Right atrium auricular region (tissue), 2 donors: Measurements from ENCODE around the gene ENOX2. TPM values are rescaled to one million over a fixed set of nuclear protein-coding genes. Genes with fewer than 3 reads are reported as not detected.

Experiments used
- DNase-seq: peaks from one replicate; pipeline ENCODE4 v3.0.0-alpha.2; 2019; ENCODE audit warnings: low spot score
- H3K27ac ChIP-seq, 2 donors: fragments of 200-600 bp; sonication (generic); 1 replicate in 1 of 2; 2 replicates in 1 of 2; pipeline ENCODE4 v1.5.1; 2016 to 2019
- H3K27me3 ChIP-seq, 2 donors: fragments of 200-600 bp; sonication (generic); one replicate each; pipeline versions ENCODE4 v1.5.1 to v1.6.0; 2017 to 2019
- H3K36me3 ChIP-seq: fragments of 200-600 bp; sonication (generic); one replicate; pipeline ENCODE4 v1.5.1; 2016
- H3K4me1 ChIP-seq, 2 donors: fragments of 200-600 bp; sonication (generic); one replicate each; pipeline versions ENCODE4 v1.5.1 to v1.6.0; 2017 to 2019
- H3K4me3 ChIP-seq, 2 donors: fragments of 200-600 bp; sonication (generic); 1 replicate in 1 of 2; 2 replicates in 1 of 2; pipeline ENCODE4 v1.5.1; 2017 to 2019; ENCODE audit warnings: mild to moderate bottlenecking in 1 of 2, moderate library complexity in 1 of 2
- H3K9me3 ChIP-seq, 2 donors: fragments of 200-600 bp; sonication (generic); one replicate each; pipeline ENCODE4 v1.5.1; 2019
- CTCF ChIP-seq, 2 donors: fragments of 200-600 bp; sonication (generic); IDR thresholded peaks; one replicate each; pipeline ENCODE4 v1.5.1; 2019; ENCODE audit warnings: antibody characterized with exemption in 2 of 2
- total RNA-seq, 2 donors: library from RNA; depleted of rRNA; stranded (reverse); fragments of >200 nt; gene quantifications; one replicate each; pipeline ENCODE4 v1.1.0, GENCODE V29; 2016

The ENOX2 gene
- total RNA-seq, 2 donors from 2014 or later: 16.8 to 22.6 TPM

- H3K27me3 ChIP-seq: no peaks in the 10 kb centered on the region
- no peak for DNase-seq
- H3K4me1 ChIP-seq: no peaks in the 10 kb centered on the region
- TF ChIP-seq CTCF (IDR thresholded peaks at IDR 0.05): no peak
- H3K4me3 ChIP-seq: no peak overlapping the region
- no peak overlapping the region for H3K27ac ChIP-seq
- no peaks in the 10 kb centered on the region for H3K9me3 ChIP-seq
- H3K36me3 ChIP-seq: no peaks in the 10 kb centered on the region
These were observed 113.2 kb downstream of the ENOX2 start for GRCh38 chrX:130789793-130790192.

- DNase-seq: no peak
- H3K36me3 ChIP-seq: no peaks in the 10 kb centered on the region
- no peaks in the 10 kb centered on the region for H3K4me1 ChIP-seq
- no peaks in the 10 kb centered on the region for H3K27me3 ChIP-seq
- no peak overlapping the region for H3K4me3 ChIP-seq
- no peaks in the 10 kb centered on the region for H3K9me3 ChIP-seq
- H3K27ac ChIP-seq: no peak overlapping the region
- no peak for TF ChIP-seq CTCF (IDR thresholded peaks at IDR 0.05)
These were observed 114.0 kb downstream of the ENOX2 start for GRCh38 chrX:130788786-130789581.

- no peak overlapping the region for H3K27ac ChIP-seq
- H3K27me3 ChIP-seq: no peaks in the 10 kb centered on the region
- no peaks in the 10 kb centered on the region for H3K4me1 ChIP-seq
- no peak for DNase-seq
- TF ChIP-seq CTCF (IDR thresholded peaks at IDR 0.05): no peak
- H3K9me3 ChIP-seq: no peaks in the 10 kb centered on the region
- H3K4me3 ChIP-seq: no peak overlapping the region
- no peaks in the 10 kb centered on the region for H3K36me3 ChIP-seq
These were observed 117.0 kb downstream of the ENOX2 start for GRCh38 chrX:130786030-130786429.

GRCh38 chrX:130778773-130779172, 124.2 kb downstream of the ENOX2 start:
- no peak overlapping the region for H3K27ac ChIP-seq
- no peaks in the 10 kb centered on the region for H3K9me3 ChIP-seq
- no peak for DNase-seq
- H3K36me3 ChIP-seq: no peaks in the 10 kb centered on the region
- no peaks in the 10 kb centered on the region for H3K27me3 ChIP-seq
- no peak for TF ChIP-seq CTCF (IDR thresholded peaks at IDR 0.05)
- no peak overlapping the region for H3K4me3 ChIP-seq
- no peaks in the 10 kb centered on the region for H3K4me1 ChIP-seq

GRCh38 chrX:130775849-130776248, 127.2 kb downstream of the ENOX2 start:
- no peaks in the 10 kb centered on the region for H3K27me3 ChIP-seq
- DNase-seq: no peak
- peaks cover 0 to 7% of the 10 kb centered on the region in 2 donors for H3K4me1 ChIP-seq
- H3K9me3 ChIP-seq: no peaks in the 10 kb centered on the region
- H3K27ac ChIP-seq: no peak overlapping the region
- H3K4me3 ChIP-seq: no peak overlapping the region
- H3K36me3 ChIP-seq: no peaks in the 10 kb centered on the region
- TF ChIP-seq CTCF (IDR thresholded peaks at IDR 0.05): no peak

GRCh38 chrX:130772776-130773143, 130.2 kb downstream of the ENOX2 start:
- no peaks in the 10 kb centered on the region for H3K36me3 ChIP-seq
- no peaks in the 10 kb centered on the region for H3K27me3 ChIP-seq
- no peak for DNase-seq
- no peak for TF ChIP-seq CTCF (IDR thresholded peaks at IDR 0.05)
- H3K4me3 ChIP-seq: no peak overlapping the region
- H3K4me1 ChIP-seq: peaks cover 0 to 7% of the 10 kb centered on the region in 2 donors
- no peaks in the 10 kb centered on the region for H3K9me3 ChIP-seq
- no peak overlapping the region for H3K27ac ChIP-seq
